Lung microvascular endothelial cell (primary cell): Measurements from ENCODE around the gene E2F6. TPM values are rescaled to one million over a fixed set of nuclear protein-coding genes. Genes with fewer than 3 reads are reported as not detected.

Source experiments
- DNase-seq, 2 donors: peaks; one replicate each; pipeline versions ENCODE4 v3.0.0 to v3.0.0-alpha.2; 2010; ENCODE audit warnings: low read depth in 2 of 2
- total RNA-seq: library from RNA; depleted of rRNA; stranded (reverse); fragments of >200 nt; gene quantifications from 2 replicates; pipeline ENCODE4 v1.2.1, GENCODE V29; 2014

E2F6 gene, protein sequence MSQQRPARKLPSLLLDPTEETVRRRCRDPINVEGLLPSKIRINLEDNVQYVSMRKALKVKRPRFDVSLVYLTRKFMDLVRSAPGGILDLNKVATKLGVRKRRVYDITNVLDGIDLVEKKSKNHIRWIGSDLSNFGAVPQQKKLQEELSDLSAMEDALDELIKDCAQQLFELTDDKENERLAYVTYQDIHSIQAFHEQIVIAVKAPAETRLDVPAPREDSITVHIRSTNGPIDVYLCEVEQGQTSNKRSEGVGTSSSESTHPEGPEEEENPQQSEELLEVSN
- 7.4 and 10.9 TPM in 2 replicates for total RNA-seq

DNA sequence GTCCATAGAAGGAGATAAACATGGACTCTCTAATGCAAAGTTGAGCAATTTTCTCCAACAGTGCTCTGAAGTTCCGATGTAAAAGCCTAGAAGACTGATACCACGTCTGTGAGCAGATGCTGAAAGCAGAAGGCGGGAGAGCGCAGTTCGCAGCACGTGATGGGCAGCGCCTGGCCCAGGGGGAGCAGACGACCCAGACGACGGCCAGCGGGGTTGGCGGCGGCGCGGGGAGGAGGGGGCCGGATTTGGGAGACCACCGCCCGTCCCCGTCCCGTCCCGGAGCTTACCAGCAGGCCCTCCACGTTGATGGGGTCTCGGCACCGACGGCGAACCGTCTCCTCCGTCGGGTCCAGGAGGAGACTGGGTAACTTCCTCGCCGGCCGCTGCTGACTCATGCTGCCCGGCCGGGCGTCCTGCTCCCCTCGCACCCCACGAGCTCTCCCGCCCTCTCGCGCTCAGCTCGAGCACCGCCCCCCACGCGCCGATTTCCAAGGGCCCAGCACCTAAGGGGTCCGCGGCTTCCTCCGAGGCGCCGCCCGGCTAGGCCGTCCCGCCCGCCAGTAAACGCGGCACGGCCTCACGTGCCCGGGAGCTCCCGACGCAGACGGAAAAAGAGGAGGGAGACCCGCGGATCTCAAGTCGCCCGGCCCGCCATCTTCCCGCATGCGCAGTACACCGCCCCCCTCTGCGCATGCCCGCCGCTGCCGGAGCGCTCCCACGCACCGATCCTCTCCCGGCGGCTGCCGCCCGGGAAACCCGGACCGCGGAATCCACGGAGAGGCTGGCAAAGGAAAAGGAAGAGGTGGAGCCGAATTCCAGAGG lies at the start of gene E2F6:
TSS of gene E2F6 (minus strand) at position 677 of the 822 bp plus-strand sequence. CDS start at position 395, 282 bp downstream.
- peak; percentile 93 to 95 for DNase-seq

DNA sequence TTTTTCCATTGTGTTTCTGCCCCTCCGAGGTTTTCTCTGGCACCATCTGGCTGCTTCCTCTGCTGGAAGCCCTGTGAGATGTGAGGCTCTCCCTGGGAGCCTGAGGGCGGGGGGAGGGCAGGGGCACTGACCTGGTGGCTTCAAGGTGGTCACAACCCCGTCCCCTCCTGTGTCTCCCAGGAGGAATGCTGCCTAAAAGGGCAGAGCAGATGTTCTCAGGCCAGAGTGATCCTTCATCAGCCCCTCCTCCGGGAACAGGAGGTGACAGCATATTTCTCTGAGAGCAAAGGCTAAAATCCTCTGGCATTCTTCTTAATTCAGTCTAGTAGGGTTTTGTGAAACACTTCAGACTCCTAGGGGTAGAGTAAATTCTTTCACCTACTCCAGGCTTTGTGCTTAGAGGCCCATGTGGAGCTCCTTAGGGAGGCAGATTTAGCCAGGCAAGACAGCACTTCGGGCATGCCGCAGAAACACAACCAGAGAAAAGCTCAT lies 49.6 kb upstream of the E2F6 start:
- DNase-seq, result no peak

DNA sequence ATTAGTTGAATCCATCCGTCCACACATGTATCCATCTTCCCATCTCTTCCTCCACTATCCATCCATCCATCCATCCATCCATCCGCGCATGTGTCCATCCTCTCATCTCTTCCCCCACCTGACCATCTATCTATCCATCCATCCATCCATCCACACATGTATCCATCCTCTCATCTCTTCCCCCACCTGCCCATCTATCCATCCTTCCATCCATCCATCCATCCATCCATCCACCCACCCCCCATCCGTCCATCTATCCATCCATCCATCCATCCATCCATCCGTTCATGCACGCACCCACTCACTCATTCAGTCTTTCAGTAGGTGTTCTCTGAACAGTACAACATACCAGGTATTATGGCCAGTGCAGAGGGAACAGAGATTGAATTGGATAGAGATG lies 48.9 kb upstream of the E2F6 start:
- DNase-seq, result no peak

DNA sequence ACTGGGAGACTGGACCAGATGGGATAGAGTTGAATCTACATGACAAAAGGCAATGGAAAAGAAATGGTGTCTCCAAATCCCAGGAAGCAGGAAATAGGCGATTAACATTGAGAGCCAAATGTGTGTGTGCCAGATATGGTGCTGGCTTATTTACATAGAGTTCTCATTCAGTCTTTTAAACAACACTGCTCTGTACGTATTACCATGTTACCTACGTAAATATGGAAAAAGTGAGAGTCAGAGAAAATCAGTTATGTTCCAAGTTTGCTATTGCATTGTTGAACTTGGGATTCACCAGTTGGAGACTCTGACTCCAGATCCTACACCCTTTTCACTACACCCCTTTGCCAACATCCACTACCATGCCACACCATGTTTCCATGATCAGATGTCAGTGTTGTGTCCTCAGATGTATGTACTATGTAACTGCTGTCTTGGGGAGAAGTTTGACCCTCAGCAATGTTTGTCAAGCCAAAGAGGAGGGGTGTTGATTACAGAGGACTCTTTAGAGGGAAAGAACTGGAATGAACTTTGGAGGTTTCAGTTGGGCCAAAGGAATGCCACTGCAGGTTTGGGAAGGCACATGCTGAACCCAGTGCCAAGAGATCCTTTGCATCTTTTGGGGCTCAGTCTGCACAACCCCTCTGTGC lies 48.2 kb upstream of the E2F6 start:
- DNase-seq, result peak in 1 of 2 donors; percentile 35

DNA sequence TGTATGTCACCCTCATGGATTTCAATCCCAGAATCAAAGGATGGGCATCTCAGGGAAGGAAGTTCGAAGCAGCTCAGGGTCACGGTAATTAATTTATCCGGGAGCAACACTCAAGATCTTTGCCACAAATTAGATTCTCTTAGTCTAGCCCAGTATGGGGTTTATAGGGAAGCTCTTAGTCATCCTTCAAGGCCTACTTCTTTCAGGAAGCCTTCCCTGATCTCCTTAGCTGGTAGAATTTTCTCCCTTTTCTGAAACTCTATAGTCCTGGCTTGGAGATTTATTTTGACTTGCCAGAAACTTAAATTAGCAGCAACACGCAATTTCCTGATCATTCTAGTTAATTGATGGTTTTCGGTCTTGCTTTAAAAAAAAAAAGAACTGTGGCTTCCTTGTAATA lies 47.4 kb upstream of the E2F6 start:
- DNase-seq, result no peak

DNA sequence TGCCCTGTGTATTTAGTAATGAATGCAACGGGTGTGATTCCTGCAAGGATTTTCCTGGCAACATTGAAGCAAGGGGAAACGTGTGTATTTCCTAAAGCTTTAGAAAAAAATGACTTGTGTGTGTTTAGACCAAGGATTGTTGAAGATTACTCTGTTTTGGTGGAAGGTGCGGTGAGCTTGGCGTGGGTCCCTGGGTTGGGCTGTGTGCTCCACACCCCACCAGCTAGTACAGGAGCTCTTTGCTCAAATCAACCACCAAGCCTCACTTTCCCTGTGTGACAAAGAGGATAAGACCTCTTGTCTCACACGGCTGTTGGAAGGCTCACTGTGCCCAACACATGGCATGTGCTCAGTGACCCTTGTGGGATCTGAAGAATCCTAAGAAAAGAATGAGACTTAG lies 46.5 kb upstream of the E2F6 start:
- DNase-seq, result no peak

DNA sequence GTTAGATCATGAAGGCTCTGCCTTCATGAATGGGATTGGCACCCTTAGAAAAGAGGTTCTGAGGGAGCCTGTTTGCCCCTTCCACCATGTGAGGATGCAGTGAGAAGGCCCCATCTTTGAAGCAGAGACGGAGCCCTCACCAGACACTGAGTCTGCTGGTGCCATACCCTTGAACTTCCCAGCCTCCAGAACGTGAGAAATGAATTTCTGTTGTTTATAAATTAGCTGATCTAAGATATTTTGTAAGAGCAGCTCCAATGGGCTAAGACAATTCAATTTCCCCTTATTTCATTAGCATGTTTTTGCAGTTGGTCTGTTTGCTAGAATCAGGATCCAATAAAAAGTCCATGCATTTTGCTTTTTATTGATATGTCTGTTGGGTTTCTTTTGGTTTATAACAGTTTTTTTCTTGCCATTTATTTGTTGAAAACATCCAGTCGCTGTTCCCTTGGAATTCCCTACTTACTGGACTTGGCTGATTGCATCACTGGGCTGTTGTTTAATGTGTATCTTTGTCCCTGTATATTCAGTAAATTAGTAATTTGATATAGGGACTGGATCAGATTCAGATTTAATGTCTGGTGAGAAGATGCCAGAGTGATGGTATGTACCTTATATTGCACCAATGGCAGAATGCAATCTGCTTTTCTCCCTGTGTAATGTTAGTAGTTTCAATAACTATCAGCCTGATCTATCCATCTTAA lies 43.8 kb upstream of the E2F6 start:
- no peak for DNase-seq

DNA sequence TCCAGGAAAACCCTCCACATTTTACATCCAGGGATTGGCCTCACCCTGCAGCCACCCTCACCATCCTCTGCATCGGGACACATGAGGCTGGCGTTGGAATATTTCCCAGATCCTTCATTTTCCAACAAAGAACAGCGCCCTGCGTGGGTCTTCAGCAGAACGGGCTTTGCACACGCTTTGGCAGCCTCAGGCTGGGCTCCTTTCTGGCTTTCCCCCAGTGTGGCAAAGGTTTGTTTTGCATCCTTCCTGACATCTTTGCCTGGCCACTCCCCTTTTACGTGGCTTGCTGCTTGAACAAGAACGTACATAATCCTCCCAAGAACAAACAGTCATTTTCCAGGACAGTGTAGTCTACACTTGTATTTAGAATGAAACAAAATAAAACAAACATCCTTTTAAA lies 42.3 kb upstream of the E2F6 start:
- no peak for DNase-seq

DNA sequence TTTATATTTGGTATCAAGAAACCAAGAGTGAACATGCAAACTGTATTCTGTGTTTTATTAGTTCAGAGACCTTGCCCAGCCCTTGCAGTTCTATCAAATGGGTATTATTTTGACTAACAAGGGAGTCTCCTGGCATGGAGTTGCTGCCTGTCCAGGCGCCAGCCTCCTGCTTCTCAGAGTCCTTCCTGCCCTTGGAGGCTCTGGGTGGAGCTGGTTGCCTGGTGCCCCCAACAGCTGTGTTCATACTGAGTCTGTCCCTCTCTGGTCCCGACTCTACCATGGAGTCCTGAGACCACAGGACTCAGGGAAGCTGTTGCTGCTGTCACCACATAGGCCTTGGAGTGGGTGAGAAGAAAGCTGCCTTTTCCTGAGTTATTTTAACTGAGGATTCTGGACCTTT lies 41.6 kb upstream of the E2F6 start:
- no peak for DNase-seq

DNA sequence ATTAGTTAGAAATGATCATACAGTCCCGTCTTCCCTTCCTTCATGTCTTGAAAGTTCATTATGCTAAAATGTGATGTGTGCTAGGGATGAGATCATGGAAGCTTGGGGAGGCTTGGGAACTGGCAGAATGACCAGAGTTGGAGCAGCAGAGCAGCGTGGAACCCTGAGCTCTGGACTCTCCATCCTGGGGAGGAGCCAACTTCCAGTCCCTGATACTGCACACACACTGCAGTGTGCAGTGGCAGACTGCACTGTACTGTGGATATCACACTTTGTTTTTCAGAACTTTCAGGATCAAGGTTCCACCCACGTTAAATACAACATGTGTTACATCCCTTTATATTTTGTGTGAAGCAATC lies 40.6 kb upstream of the E2F6 start:
- DNase-seq, result no peak

DNA sequence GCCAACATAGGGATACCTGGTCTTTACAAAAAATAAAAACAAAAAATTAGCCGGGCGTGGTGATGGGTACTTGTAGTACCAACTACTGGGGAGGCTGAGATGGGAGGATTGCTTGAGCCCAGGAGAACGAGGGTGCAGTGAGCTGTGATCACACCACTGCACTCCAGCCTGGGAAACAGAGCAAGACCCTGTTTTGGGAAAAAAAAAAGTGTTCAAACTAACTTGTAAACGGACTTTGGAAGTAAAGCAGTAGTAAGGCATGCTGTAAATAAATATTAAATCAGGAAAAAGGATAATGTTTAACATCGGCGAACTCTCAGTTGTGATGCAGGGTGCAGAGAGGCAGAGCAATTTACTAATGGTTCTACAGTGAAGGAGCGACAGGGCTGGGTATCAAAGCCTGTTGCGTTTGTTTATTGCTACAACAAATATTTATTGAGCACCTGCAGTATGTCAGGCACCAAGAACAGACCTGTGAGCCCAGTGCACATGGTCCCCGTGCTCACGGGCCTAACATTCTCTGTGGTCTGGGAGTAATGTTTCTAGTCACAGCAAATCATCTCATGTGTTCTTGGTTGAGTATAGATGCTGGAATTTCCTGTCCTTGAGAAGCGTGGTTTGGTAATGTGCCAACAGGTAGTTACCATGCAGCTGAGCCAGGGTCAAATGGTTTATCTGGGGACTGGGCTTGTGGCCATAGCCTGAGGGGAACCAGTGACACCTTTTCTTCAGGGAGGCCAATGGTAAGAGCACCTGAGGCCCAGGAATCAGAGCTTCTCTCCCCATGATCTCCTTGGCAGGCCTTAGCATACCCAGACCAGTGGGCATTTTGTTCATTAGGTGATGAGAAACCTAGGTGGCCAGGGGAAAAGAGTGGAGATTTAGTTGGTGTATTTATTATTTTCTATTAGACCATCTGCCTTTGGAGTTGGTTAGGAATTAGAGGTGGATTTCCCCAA lies 40.0 kb upstream of the E2F6 start:
- DNase-seq, result no peak

DNA sequence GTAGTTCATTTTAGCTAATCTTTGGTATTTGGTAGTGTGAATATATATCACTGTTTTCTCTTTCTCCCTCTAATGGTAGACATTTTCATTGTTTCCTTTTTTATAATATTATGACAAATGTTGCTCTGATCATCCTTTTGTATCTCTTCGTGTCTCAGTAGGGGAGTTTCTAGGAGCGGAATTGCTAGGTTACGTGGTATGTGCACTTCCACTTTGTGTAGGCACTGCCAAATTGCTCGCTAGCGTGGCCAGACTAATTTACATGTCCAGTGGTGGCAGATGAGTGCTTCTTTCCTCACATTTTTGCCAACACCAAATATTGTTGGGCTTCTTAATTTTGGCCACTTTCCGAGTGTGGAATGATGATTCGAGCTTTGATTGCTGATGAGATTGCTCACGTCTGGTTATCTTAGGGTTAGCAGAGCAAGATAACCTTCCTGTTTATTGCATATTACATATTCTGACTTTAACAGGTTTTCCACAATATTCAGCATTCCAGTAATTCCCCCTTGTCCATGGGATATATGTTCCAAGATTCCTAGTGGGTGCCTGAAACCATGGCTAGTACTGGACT lies 37.5 kb upstream of the E2F6 start:
- DNase-seq, result no peak

DNA sequence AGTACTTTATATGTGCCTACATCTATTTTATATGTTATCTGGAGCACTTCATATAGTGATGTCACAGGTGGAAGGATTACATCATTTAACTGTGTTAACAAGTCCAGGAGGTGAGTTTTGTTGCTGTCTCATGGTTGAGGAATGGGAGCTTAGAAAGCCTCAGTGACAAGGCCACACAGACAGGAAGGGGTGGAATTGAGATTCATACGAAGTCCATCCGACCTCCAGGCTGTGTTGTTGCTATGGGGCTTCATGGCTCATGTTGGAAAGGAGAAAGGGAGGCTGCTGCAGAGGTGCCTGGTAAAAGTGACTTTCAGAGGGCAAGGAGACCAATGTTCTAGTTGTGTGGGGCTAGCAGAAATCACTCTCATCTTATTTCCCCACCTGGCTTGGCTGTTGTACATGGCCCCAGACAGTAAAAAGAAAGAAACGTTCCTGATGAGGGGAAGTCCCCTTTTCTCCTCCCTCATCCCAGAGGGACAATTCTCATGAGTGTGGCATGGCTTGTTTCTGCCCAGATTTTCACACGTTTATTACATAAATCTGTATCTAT lies 36.9 kb upstream of the E2F6 start:
- DNase-seq, result no peak

DNA sequence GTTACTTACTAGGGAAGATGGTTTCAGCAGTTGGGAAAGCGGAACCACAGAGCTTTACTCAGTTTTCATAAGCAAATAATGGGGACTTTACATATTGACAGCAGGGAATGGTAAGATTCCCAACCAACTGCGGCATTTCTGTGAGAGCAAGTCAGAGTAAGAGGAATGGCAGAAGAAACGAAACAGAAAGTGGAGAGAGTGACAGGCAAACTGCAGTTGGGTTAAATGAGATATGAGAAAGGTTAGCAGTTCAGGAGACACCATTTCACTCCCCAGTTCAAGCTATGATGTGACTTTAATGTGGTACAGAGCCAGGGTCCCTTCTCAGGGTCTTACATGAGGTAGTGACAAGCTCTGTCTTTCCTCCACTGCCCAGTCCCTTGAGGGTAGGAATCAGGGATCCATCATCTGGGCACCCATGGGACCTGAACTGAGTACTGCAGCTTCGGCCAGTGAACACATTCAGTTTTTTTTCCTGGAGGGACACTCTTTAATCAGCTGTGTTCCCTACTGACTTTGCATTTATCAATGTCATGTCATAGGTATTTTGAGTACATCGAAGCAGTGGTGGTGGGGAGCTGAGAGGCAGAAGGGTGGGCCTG lies 34.8 kb upstream of the E2F6 start:
- no peak for DNase-seq

DNA sequence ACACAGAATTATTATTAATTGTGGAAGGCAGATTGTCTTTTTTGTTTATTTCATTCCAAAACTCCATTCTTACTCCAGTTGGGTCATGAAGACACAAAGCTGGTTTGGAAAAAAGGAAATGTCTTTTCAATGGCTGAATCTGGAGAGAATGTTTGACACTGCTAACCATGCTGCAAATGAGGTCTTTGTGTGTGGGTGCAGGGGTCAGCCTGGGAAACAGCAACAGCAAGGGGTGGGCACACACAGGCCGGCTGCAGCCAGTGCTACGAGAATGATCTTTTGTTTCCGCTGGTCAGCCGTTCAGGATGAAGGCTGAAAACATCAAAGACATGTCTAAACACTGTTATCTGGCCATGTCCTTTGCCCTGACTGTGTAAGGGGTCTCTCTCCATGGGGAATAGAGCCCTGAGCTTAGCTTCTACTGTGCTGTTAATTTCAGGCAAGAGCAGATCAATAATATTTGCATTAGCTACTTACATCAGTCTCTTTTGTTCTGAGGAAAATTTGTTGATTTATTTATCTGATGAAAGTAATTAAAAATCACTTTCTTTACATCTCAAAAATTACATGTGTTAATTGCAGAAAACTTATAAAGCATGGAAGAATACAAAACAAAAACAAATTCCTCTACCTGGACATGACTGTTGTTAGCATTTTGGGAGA lies 33.3 kb upstream of the E2F6 start:
- peak in 1 of 2 donors; percentile 17 for DNase-seq

DNA sequence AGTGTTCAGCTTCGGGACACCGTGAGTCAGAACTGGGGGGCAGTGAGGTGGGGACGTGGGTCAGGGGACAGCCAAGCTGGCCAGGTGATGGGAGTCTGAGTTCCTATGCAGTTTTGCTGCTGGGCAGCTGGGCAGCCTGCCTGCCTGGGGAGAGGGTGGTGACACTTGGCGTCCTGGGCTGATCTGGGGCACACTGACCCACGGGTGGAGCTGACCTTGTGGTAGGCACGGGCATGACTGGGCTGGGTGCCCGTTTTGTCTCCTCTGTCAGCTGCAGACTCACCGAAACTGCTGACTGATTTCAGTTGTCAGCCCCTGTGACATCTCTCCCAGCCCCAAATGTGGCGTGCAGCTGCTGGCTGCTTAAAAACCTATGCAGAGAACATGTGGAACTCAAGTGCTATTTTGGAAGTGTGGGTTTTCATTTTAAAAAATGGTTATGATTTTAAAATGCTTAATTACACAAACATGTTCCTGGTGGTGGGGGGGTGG lies 32.6 kb upstream of the E2F6 start:
- DNase-seq, result peak in 1 of 2 donors; percentile 27

DNA sequence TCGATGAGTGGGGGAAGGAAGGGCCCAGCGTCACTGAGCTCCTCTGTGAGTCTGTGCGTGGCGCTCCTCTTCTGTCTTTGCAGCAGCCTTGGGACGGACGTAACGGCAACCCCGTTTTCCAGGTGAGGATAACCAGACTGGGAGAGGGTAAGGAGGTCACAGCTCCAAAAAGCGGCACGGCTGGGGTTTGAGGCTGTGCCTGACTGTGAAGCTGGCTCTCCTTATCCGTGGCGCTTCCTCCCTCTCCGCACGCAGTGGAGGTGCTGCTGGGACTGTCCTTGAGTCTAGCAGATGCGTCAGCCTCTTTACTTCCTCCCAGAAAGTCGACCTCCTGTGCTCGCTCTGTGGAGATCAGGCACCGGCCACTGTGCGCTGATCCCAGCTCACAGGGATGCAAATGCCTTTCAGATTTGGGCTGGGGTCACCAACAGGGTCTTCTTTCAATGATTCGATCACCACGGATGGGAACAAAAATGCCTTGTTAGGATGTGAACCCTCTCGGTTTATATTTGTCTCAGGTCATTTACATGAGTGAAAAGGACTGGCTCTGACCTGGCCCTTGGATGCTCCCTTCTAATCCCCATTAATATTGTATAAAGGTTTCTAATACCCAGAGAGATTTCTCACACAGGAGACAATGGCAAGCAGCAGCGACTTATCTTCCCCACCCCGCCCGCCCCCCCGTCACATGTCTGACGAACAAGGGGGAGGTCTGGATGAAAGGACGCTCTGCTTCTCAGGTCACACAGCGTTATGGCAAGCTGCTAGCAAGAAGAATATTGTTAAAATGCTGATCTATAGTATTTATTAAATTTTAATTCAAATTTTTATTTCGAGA lies 30.1 kb upstream of the E2F6 start:
- DNase-seq, result no peak

DNA sequence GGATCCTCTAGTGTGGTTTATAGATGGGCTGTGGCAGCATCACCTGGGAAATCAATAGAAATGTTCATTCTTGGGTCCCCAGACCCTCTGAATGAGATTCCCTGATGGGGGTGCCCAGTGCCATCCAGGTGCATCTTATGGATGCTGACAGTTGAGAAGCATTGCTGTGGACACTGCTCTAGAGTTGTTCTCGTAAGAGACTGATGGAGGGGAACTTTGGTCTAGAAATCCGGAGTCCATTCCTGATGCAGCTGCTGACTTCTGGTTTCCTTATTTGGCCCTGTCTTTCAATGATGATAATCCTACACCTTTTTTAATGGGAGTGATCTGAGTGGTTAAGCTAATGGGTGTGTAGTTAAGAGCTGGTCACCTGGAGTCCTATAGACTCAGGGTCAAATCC lies 28.3 kb upstream of the E2F6 start:
- DNase-seq, result no peak
